HG03521 (cell line): ENCODE results near the gene XYLT1.

Experiments
- ATAC-seq: cut with Tn5 transposase; IDR thresholded peaks from one replicate; pipeline ENCODE4 v1.9.1; 2021; ENCODE audit warnings: mild to moderate bottlenecking, moderate library complexity; ENCODE audit not compliant: unreplicated experiment

Gene XYLT1

GRCh38 chr16:17404941-17405689, 65.6 kb downstream of the XYLT1 start:
- no peak for ATAC-seq

- no peak for ATAC-seq
Observed at GRCh38 chr16:17403859-17404545, 66.8 kb downstream of the XYLT1 start.

DNA sequence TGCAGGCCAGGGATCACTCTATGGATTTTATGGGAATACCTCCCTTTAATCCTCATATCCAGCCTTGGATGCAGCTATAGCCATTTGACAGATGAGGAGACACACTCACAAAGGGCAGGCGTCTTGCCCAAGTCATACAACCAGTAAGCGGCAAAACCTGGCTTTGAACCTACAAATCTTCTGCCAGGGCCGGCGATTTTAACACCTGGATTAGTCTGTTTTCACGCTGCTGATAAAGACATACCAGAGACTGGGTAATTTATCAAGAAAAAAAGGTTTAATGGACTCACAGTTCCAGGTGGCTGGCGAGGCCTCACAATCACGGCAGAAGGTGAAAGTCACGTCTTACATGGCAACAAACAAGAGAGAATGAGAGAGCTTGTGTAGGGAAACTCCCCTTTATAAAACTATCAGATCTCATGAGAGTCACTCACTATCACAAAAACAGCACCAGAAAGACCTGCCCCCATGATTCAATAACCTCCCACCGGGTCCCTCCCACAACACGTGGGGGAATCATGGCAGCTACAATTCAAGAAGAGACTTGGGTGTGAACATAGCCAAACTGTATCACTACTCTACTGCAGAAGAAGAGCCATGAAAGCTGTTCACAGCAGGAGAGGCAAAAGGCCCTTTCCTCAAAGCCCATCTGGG, 67.5 kb downstream of the XYLT1 start:
- no peak for ATAC-seq

DNA sequence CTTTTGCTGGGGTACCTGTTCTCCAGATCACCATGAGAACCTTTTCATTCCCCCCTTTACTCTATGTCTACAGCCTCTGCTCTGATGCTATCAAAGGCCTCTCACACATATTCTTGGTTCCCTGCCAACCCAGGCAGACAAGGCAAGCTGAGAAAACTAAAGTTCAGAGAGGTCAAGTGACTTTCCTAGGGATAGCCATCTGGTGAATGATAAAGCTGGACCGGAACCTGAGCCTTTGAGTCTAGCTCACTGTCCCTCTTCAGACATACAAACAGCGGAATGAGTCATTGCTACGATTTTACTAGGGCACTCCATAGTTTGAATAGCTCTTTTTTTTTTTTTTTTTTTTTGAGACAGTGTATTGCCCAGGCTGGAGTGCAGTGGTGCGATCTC, 73.3 kb downstream of the XYLT1 start:
- ATAC-seq = no peak

- no peak for ATAC-seq
Observed at GRCh38 chr16:17396762-17397498, 73.8 kb downstream of the XYLT1 start.

DNA sequence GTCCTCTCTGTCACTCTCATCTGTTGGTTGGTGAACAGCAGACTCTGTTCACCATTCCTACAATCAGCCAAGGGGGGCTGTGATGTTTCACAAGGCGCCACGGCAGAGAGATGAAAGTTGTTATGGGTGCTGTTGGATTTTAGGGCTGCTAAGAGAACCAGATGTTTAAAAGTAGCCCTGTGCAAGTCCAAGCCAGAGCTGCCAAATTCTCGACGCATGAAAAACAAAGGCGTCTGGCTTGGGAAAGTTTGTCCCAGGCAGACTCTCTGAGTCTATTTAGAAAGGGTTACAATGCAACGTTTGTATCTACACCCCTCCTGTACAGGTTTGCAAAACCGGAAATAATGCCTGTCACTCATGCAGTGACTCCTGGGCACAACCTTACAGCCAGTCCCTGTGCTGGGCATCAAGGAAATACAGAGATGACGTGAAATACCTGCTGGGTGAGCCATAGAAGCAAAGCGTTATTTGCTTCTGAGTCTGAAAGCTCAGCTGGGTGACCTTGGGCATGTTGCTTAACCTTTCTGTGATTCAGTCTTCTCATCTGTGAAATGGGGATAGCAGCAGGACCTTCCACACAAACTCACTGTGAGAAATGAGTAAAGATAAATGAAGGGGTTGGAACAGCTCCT, 74.8 kb downstream of the XYLT1 start:
- no peak for ATAC-seq

DNA sequence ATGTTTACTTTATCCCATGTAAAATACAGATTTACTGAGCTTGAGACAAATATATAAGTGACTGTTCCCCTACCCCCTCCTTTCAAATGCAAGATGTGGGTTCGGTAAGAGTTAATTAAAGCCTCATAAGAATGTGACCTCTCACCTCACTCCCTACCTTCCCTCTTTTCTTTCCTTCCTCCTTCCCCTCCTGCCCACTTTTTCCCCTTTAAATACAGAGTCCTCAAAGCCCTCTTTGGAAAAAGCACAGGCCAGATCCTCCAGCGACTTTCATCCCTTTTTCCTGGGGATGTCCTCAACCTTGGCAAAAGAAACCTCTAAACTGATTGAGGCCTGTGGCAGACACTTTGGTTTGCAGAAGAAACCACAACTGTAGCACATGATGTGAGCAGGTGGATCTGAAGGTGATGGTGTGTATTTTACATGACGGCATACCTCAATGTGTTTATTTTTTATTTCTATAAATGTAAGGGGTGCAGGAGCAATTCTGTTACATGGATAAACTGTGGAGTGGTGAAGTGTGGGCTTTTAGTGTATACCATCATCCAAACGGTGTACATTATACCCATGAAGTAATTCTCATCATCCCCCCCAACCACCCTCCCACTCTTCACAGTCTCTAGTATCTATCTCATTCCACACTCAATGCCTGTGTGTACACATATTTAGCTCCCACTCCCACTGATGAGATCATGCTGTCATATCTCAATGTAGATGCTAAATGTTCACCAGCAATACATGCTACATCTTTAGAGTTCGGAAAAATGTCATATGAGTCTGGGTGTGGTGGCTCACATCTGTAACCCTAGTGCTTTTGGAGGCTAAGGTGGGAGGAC, 77.7 kb downstream of the XYLT1 start:
- no peak for ATAC-seq

GRCh38 chr16:17392127-17392856, 78.5 kb downstream of the XYLT1 start:
- ATAC-seq = no peak

DNA sequence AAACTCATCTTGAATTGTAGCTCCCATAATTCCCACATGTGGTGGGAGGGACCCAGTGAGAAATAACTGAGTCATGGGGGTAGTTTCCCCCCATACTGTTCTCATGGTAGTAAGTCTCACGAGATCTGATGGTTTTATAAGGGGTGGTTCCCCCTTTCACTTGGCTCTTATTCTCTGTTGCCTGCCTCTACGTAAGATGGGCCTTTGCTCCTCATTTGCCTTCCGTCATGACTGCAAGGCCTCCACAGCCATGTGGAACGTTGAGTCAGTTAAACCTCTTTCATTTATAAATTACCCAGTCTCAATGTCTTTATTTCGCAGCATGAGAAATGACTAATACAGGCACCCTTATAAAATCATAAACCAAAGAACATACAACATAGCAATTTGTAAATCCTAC, 79.0 kb downstream of the XYLT1 start:
- ATAC-seq = no peak

DNA sequence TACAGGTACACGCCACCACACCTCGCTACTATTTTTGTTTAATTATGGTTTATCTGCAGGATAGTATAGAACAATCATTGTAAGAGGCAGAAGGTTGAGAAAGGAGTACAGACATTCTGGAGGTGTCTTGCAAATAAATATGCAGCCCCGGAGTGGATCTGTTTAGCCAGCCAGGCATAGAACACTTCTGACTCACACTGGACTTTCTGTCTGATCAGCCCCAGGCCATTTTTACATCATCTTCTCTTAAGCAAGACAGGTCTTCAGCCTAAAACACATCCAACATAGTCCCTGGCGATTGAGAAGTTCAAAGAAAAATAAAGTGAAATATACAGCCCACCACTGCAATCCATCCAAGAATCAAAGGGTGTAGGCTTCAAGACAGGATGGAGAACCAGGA, 81.4 kb downstream of the XYLT1 start:
- ATAC-seq = no peak

- ATAC-seq = no peak
Observed at GRCh38 chr16:17387256-17387655, 83.5 kb downstream of the XYLT1 start.

- no peak for ATAC-seq
Observed at GRCh38 chr16:17386229-17386628, 84.5 kb downstream of the XYLT1 start.

DNA sequence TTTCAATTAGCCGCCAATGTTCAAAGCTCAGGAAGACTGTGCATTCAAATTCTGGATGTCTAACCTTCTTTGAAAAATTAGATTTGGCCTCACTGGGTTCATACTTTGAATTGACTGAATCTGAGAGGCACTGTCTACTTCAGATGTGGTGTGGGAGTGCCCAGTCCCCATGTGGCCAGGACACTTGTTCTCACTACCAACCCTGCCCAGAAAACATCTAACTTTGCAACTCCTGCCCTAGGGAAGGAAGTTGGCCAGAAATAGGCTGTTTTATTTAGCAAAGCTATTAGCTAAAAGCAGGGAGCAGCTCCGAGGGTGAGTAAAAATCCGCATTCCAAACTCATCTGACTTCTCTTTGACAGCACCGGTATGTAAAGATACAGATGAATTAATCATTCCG, 86.3 kb downstream of the XYLT1 start:
- no peak for ATAC-seq

- ATAC-seq = no peak
Observed at GRCh38 chr16:17382949-17383863, 87.6 kb downstream of the XYLT1 start.

GRCh38 chr16:17382514-17382913, 88.2 kb downstream of the XYLT1 start:
- no peak for ATAC-seq

DNA sequence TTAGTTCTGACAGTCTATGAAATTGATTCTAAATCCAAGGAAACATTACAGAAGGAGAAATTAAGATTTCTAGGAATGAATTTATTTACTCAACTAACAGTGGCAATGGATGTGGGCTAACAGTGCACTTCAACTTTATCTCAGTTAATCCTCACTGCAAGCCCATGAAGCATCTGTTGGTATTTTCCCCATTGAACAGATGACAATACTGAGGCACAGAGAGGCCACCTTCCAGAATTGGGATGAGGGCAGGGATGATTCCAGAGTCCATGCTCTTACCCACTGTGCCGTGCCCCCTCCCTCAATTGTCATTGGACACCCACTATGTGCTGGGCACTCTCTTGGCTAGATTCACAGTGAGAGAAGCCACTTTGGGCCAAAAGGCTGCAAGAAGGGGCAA, 89.0 kb downstream of the XYLT1 start:
- no peak for ATAC-seq

- no peak for ATAC-seq
Observed at GRCh38 chr16:17380613-17381012, 90.1 kb downstream of the XYLT1 start.

- ATAC-seq = no peak
Observed at GRCh38 chr16:17379121-17379571, 91.6 kb downstream of the XYLT1 start.
